ENCODE measurements around the gene COL20A1. TPM values are rescaled to one million over a fixed set of nuclear protein-coding genes. Genes with fewer than 3 reads are reported as not detected.
A peak's percentile ranks its signal among the peaks of the same experiment; 100 is the strongest.

COL20A1 gene
- total and polyA plus RNA-seq, 2 of the 13 experiments (the other 11 are each of a cell fraction or from before 2014, with no cell fraction given): not detected

GRCh38 chr20:63283397-63284082 is 9.4 kb upstream of the COL20A1 start (continued):
- TF ChIP-seq ZNF512B (CRISPR knock-in tag; IDR thresholded peaks at IDR 0.05; ENCODE audit: borderline replicate concordance) (no peak), ZFP91 (CRISPR knock-in tag; IDR thresholded peaks at IDR 0.05; ENCODE audit: borderline replicate concordance) (0 out of 2 replicates have a peak, but pooled peaks have one; percentile 27), GTF2F1 (IDR thresholded peaks at IDR 0.05; ENCODE audit: low read length) (no peak), AGO2 (optimal IDR thresholded peaks at IDR 0.05; ENCODE audit: low read depth, low read length) (peak; percentile 93), PLRG1 (conservative IDR thresholded peaks at IDR 0.05) (no peak), LCORL (IDR thresholded peaks at IDR 0.05) (no peak), LCORL (CRISPR knock-in tag; IDR thresholded peaks at IDR 0.05) (no peak), ZNF781 (CRISPR knock-in tag; IDR thresholded peaks at IDR 0.05; ENCODE audit: borderline replicate concordance, not compliant biosample characterization) (no peak), CC2D1A (CRISPR knock-in tag; IDR thresholded peaks at IDR 0.05) (no peak), TBX3 (IDR thresholded peaks at IDR 0.05; ENCODE audit: borderline replicate concordance) (no peak), CENPT (CRISPR knock-in tag; IDR thresholded peaks at IDR 0.05; ENCODE audit: low read depth) (peak; percentile 38; the same call in 1 of the 2 replicates), ZBTB43 (CRISPR knock-in tag; conservative IDR thresholded peaks at IDR 0.05) (no peak)
